Stimulated activated CD8-positive, alpha-beta memory T cell treated with anti-CD3 and anti-CD28 coated beads, Interleukin-12 subunit alpha, Interleukin-12 subunit beta, amount 100 ng/mL, for 24 hours (primary cell): ENCODE measurements around the gene CYP4F8.
"Not testable (repeated sequence)": the region's sequence is repeated elsewhere in the genome, so short reads cannot be mapped to it uniquely, and the experiment has no call there.

Experiments used
- DNase-seq: peaks from one replicate; pipeline ENCODE4 v3.0.0-alpha.2; 2020; ENCODE audit errors: extremely low read depth

The CYP4F8 gene, protein sequence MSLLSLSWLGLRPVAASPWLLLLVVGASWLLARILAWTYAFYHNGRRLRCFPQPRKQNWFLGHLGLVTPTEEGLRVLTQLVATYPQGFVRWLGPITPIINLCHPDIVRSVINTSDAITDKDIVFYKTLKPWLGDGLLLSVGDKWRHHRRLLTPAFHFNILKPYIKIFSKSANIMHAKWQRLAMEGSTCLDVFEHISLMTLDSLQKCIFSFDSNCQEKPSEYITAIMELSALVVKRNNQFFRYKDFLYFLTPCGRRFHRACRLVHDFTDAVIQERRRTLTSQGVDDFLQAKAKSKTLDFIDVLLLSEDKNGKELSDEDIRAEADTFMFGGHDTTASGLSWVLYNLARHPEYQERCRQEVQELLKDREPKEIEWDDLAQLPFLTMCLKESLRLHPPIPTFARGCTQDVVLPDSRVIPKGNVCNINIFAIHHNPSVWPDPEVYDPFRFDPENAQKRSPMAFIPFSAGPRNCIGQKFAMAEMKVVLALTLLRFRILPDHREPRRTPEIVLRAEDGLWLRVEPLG

DNA sequence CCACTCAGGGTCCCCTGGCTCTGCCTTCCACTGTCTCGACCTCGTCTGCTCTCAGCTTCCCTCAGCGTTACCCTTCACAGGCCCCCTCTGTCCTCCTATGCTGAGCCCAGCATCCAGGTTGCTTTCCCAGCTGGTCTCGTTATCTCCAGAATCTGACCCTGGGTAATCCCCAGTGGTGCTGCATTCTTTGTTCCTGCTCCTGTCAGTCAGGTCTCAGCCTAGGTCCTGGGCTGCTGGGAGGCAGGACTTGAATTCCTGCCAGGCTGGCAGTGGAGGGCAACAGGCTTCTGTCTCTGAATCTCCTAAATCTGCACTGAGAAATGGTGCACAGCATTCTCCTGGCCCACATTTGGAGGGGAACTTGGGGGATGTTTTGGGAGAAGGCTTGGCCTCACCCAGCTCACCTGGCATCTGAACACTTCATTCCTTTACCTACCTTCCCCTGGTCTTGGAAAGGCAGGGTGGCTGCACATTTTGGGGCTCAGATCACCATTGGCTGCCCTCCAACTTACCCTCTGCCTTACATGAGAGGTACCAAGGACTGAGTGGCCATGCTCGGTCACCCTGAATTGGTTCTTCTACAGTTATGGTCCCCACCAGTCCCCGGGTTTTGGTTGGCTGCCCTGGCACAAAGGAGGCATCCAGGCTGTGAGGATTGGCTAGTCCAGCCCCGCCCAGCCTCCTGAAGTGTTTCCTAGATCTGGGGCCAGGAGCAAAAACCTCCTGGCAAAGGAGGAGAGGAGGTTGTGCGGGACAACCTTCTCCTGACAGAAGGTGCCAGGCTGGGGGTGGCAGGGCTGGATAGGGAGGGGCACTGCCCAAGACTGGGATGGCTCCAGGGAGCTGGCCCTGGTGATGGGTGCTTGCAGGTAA, at the start of gene CYP4F8:
CYP4F8 (plus strand) TSS at position 712 of the 873 bp plus-strand sequence. CDS start 399 bp downstream, outside the sequence.
- no peak for DNase-seq

DNA sequence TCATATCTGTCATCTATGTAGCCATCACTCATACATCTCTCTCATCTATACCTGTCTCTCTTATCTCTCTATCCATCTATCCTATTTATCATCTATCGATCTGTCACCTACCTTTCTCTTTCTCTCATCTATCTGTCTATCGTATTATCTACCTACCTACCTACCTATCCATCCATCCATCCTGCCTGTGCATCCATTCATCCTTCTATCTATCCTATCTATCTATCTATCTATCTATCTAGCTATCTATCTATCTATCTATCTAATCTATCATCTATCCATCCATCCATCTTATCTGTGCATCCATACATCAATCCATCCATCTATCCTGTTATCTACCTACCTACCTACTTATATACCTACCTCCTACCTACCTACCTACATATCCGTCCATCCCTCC, 44.6 kb upstream of the CYP4F8 start:
- no peak for DNase-seq

DNA sequence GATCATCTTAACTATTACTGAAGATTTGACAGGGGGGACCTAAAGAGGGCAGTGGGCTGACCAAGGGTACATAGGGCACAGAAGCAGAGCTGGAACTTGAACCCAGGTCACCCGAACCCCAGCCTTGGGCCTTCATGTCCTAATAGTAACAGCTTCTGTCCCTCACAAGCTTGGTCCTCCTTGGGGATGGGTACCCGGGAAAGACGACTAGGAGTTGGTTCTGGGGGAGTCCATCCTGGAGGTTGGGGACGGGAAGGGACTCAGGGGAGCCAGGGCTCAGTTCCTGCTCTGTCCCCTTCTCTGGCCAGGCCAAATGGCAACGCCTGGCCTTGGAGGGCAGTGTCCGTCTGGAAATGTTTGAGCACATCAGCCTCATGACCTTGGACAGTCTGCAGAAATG, 39.6 kb upstream of the CYP4F8 start:
- DNase-seq = no peak

DNA sequence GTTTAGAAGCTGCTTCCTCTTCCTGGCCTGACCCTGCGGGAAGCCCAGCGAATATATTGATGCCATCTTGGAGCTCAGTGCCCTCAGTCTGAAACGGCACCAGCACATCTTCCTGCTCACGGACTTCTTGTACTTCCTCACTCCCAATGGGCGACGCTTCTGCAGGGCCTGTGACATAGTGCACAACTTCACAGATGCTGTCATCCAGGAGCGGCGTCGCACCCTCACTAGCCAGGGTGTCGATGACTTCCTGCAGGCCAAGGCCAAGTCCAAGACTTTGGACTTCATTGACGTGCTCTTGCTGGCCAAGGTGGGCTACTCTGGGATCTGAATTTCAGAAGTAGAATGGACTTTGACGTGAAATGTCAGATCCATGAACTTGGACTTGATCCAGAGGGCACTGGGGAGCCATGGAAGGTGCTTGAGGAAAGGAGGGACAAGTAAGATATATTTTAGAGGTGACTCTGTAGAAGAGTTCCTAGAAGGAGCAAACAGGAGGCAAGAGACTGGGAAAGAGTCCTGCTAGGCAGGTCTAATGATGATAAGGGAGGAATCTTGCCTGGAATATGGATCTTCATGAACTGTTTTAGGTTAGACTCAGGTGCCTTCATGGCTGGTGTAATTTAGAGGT, 38.4 kb upstream of the CYP4F8 start:
- no peak for DNase-seq

DNA sequence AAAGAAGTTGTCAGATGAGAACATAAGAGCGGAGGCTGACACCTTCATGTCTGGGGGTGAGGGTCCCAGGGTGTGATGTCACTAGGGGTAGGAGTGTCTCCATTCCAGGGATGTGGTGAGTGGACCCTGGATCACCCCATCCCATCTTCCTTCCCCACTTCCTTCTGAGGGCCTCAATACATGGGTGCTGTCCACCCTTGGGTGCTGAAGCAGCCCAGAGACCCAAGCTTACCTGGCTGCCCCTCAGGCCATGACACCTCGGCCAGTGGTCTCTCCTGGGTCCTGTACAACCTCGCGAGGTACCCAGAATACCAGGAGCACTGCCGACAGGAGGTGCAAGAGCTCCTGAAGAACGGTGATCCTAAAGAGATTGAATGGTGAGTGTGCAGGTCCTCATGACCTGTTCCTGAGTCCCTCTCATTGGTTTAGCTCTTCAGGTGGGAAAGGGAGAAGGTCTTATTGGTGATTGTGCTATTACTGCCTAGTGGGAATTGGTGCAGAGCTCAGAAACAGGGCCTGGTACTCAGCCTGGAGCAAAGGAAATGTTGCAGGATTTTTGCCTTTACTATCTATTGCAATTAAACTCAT, 37.7 kb upstream of the CYP4F8 start:
- DNase-seq = no peak

DNA sequence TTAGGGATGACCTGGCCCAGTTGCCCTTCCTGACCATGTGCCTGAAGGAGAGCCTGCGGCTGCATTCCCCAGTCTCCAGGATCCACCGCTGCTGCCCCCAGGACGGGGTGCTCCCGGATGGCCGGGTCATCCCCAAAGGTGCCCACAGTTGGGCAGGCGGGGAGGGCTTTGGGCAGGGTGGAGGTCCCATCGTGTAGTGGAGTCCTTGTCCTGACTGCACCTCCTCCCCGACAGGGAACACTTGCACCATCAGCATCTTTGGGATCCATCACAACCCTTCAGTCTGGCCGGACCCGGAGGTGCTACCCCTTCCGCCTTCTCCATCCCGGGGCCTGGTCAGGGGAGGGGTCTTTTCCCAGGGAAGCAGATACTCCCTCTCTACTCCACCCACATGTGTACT, 31.7 kb upstream of the CYP4F8 start:
- DNase-seq = no peak

DNA sequence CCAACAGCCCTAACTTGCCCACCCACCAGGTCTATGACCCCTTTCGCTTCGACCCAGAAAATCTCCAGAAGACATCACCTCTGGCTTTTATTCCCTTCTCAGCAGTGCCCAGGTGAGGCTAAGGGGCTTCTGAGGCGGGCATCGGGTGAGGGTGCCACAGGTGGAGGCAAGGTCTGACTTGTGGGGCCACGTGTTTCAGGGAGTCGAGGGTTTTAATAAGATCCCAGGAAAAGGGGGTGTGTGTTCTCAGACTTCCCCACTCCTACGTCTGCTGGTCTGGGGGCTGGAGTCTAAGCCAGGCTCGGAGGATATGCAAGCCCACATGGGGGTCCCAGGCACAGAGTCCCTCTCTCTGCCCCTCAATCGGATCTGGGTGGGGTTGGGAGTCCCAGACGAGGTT, 30.9 kb upstream of the CYP4F8 start:
- DNase-seq = no peak

DNA sequence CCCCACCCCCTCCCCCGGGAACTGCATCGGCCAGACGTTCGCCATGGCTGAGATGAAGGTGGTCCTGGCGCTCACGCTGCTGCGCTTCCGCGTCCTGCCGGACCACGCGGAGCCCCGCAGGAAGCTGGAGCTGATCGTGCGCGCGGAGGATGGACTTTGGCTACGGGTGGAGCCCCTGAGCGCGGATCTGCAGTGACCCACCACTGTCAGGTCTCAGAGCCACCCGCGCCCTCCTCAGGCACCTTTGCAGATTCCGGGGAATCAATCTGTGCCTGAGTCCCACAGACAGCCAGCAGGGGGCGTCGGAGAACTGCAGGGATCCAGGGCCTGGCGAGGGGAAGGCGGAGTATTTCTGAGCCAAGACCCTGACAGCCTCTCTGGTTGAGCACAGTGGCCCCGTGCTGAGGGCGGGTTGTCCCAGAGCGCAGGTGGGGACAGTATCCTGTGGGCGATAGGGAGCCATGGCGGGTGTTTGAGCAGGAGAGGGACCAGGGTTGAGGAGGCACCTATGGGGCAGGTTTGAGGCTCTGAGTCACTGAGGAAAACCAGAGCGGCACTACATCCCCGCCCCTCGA, 30.4 kb upstream of the CYP4F8 start:
- peak; percentile 55 for DNase-seq

DNA sequence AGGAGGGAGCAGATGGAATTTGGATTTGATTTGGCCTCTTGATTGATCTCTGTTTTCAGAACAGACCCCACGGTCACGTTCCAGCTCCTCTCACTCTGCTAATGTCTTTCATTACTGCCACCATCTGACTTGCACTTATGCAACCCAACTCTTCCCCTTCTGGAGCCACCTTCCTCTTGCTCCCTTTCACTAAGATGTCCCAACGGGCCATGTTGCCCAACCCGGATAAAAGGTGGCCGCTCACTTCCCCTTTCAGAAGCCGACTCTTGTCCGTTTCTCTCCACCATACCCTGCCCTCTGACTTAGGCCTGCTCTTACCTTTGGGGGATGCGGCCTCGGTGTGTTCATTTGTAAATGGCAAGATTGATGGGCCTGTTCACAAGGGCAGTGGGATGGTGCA, 27.4 kb upstream of the CYP4F8 start:
- no peak for DNase-seq

DNA sequence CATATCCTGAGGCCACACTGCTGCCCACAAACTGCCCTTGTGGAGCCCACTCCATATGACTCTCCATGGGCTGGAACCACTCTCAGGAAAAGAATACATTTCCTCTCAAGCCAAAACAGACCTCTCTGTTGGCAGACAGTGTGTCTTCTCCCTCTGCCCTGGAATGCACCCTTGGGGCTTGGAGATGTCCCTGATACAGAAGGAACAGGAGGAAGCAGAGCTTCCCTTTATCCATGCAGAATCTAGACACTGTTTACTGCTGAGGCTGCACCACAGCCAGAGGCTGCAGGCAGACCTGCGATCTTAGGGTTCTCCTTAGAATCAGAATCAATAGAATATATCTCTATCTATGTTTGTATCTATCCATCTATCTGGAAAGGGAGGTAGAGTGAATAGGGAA, 26.8 kb upstream of the CYP4F8 start:
- no peak for DNase-seq

DNA sequence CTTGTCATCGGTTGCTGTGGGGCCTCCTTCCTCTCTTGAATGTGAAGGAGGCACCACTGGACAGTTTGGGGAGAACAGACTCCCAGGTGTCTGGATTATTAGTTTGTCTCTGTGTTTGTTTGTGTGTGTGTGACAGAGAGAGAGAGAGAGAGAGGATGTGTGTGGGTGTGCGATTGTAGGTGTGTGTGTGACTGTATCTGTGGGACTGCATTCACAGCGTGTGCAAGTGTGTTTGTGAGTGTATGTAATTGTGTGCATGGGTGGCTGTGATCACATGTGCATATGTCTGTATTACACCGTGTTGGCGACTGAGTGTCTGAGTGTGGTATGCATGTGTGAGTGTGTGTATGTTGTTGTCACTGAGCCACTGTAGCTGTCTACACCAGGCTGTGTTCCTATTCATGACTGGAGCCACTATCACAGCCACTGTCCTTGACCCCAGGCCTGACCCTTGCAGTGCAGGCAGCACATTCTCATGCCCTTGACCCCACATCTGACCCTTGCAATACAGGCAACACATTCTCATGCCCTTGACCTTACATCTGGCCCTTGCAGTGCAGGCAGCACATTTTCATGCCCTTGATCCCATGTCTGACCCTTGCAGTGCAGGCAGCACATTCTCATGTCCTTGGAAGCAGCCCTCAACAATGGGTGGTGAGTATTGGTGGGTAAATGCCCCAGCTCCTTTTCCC, 25.1 kb upstream of the CYP4F8 start:
- DNase-seq = no peak

DNA sequence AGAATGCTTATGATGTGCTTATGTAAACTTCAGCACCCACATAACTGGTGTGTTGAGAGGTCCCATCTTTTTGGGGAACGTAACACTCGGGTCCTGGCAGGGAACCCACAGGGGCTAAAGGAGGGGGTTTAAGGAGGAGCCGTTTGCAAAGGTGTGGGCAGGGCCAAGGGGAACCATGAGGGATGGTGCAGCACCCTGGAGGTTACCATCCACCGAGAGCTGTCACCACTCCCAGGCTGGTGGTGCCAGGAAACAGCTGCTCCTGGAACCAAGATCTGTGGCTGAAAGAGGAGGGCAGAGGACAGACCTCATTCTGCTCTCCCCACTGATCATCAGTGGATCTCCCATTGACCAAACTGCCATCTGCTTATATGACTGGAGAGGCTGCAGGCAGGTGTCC, 23.2 kb upstream of the CYP4F8 start:
- DNase-seq = no peak

DNA sequence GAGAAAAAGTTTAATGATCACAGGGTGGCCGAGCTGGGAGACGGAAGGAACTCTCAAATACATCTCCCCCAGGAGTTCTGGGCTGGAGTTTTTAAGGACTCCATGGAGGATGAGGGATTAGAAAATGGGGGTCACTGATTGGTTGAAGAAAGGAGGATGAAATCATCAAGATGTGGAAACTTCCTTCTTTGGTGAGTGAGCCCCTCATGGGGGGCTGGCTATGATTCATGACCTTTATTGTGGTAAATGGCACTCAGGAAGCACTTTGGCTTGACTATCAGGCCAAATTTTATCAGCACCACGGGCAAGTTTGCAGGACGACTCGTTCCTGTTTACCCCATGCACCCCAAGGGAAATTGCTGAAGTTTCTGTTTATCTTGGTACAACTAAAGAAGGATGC, 22.5 kb upstream of the CYP4F8 start:
- not testable (repeated sequence) for DNase-seq

DNA sequence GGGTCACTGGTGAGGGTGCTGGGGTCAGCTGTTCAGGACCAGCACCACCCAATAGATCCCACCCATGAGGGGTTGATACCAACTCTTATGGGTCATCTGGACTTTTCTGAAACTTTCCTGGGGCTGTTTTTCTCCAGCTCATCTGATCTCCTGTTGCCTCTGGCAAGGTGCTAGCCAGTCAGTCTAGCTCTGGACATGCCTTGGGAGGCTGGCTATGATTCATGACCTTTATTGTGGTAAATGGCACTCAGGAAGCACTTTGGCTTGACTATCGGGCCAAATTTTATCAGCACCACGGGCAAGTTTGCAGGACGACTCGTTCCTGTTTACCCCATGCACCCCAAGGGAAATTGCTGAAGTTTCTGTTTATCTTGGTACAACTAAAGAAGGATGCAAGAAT, 21.3 kb upstream of the CYP4F8 start:
- DNase-seq = not testable (repeated sequence)

DNA sequence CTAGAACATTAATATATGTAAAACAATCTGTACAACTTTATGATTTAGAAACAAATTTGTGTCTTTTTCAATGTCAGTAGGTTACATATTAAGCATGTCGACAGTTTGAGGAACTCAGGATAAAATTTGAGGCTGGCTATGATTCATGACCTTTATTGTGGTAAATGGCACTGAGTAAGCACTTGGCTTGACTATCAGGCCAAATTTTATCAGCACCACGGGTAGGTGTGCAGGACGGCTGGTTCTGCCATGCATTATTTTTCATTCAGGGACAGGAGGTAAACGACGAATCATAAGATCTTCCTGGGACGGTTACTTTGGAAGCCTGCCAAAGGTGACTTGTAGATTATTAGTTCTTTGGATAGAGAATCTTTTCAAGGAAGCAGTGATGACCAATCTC, 19.9 kb upstream of the CYP4F8 start:
- no peak for DNase-seq

DNA sequence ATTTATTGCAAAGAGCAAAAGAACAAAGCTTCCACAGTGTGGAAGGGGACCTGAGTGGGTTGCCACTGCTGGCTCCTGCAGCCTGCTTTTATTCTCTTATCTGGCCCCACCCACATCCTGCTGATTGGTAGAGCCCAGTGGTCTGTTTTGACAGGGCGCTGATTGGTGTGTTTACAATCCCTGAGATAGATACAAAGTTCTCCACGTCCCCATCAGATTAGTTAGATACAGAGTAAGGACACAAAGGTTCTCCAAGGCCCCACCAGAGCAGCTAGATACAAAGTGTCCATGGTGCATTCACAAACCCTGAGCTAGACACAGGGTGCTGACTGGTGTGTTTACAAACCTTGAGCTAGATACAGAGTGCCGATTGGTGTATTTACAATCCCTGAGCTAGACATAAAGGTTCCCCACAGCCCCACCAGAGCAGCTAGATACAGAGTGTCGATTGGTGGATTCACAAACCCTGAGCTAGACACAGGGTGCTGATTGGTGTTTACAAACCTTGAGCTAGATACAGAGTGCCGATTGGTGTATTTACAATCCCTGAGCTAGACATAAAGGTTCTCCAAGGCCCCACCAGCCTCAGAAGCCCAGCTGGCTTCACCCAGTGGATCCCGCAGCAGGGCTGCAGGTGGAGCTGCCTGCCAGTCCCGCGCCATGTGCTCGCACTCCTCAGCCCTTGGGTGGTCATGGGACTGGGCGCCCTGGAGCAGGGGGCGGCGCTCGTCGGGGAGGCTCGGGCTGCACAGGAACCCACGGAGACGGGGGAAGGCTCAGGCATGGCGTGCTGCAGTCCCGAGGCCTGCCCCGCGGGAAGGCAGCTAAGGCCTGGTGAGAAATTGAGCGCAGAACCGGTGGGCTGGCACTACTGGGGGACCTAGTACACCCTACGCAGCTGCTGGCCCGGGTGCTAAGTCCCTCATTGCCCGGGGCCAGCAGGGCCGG, 6.8 kb upstream of the CYP4F8 start:
- not testable (repeated sequence) for DNase-seq

DNA sequence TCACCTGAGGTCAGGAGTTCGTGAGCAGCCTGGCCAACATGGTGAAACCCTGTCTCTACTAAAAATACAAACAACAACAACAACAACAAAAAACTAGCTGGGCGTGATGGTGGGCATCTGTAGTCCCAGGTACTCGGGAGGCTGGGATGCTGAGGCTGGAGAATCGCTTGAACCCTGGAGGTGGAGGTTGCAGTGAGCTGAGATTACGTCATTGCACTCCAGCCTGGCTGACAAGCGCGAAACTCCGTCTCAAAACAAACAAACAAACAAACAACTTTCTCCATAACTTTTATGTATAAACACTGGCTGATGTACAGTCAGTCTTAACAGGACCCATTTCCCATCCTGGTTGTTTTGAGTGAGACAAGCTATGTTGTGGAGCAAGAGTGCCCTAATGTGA, 5.8 kb upstream of the CYP4F8 start:
- no peak for DNase-seq

DNA sequence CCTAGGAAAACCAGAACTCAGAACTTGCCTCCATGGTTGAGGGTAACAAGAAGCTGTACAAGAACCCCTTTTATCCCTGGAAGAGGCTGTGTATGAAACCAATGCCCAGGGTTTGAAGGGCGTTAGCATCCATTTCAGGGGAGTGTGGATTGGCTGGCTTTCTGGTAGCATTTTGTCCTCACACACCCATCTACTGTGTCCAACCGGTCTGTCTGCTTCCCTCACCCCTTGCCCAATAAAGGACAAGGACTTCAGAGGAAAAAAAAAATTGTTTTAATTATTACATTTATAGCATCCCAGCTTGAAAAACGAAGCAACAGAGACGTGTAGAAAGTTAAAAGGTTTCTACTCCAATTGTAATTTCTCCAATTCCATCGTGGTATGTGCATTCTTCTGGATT, 2.7 kb upstream of the CYP4F8 start:
- no peak for DNase-seq

DNA sequence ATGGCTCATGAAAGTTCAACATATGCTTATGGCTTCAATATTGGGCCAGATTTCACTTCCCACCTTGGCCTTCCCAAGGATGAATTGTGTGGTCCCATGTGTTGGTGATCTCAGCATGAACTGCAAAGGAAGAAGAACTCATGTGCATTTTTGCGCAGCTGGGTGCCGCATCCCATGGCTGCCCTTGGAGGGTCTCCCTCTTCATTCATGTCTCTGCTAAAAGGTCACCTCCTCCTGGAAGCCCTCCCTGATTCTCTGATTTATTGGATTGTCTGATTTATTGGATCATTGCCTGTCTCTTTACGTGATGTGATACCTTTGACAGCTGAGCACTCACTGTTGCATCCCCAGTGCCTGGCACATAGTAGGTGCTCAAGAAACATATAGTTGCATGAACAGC, 1.7 kb upstream of the CYP4F8 start:
- DNase-seq = no peak

DNA sequence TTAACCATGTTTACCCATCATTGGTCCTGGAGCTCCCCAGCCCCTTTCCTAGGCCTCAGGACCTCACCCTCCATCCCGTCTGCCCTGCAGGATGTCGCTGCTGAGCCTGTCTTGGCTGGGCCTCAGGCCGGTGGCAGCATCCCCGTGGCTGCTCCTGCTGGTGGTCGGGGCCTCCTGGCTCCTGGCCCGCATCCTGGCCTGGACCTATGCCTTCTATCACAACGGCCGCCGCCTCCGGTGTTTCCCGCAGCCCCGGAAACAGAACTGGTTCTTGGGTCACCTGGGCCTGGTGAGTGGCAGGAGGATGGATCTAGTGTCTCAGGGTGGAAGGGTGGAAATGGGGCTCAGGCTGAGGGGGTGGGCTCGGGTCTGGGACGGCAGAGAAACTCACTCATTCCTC, 508 bp downstream of the CYP4F8 start:
- no peak for DNase-seq
